Ishikawa (cell line): ENCODE data around the gene MLX.

Experiments
- CEBPB ChIP-seq: IDR thresholded peaks from 2 replicates; pipeline ENCODE4 v1.6.1; 2012
- CREB1 ChIP-seq: IDR thresholded peaks from 2 replicates; pipeline ENCODE4 v1.6.1; 2012; ENCODE audit warnings: low read depth
- EGR1 ChIP-seq: IDR thresholded peaks from 2 replicates; pipeline ENCODE4 v1.6.1; 2012
- EP300 ChIP-seq: IDR thresholded peaks from 2 replicates; pipeline ENCODE4 v1.6.1; 2012; ENCODE audit warnings: borderline replicate concordance
- FOXM1 ChIP-seq: IDR thresholded peaks from 2 replicates; pipeline ENCODE4 v1.6.1; 2012; ENCODE audit warnings: low read depth, borderline replicate concordance
- NFIC ChIP-seq: IDR thresholded peaks from 2 replicates; pipeline ENCODE4 v1.6.1; 2012
- RAD21 ChIP-seq: IDR thresholded peaks from 2 replicates; pipeline ENCODE4 v1.6.1; 2012; ENCODE audit warnings: low read depth
- REST ChIP-seq: IDR thresholded peaks from 2 replicates; pipeline ENCODE4 v1.6.1; 2012; ENCODE audit warnings: low read depth, mild to moderate bottlenecking
- TAF1 ChIP-seq: IDR thresholded peaks from 2 replicates; pipeline ENCODE4 v1.6.1; 2012; ENCODE audit warnings: low read depth, mild to moderate bottlenecking
- TCF12 ChIP-seq: IDR thresholded peaks from 2 replicates; pipeline ENCODE4 v1.6.1; 2012; ENCODE audit warnings: low read depth
- TEAD4 ChIP-seq: IDR thresholded peaks from 2 replicates; pipeline ENCODE4 v1.6.1; 2012
- YY1 ChIP-seq: IDR thresholded peaks from 2 replicates; pipeline ENCODE4 v1.6.1; 2012; ENCODE audit warnings: low read depth
- ZBTB7A ChIP-seq: IDR thresholded peaks from 2 replicates; pipeline ENCODE4 v1.6.1; 2012; ENCODE audit warnings: low read depth
- TF ChIP-seq, protein P1 (sequence below): IDR thresholded peaks from 2 replicates; pipeline ENCODE4 v1.6.1; 2012
- TF ChIP-seq, protein P2 (sequence below): IDR thresholded peaks from 2 replicates; pipeline ENCODE4 v1.6.1; 2012

MLX gene

GRCh38 chr17:42574463-42574862 is 7.6 kb downstream of the MLX start:
- TF ChIP-seq TCF12, result no peak
- no peak for TF ChIP-seq EGR1
- TF ChIP-seq CEBPB, result no peak

DNA sequence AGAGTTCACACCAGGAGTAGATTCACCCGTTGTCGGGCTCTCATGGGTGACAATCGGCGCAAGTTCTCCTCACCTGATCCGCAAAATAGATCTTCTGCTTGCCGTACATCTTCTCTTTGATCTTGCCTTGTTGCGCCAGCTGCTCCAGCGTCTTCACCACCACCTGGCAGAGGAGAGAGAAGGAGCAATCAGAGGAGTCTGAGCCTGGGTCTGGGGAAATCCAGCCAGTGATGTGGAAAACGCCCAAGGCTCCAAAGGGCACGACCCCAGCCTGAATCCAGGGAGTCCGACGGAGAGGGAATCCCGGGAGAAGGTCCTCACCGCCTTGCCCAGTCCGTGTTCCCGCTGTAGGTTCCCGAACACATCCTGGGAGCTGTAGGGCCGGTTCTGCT is 10.2 kb downstream of the MLX start:
- no peak for TF ChIP-seq EP300
- TF ChIP-seq, protein P1, sequence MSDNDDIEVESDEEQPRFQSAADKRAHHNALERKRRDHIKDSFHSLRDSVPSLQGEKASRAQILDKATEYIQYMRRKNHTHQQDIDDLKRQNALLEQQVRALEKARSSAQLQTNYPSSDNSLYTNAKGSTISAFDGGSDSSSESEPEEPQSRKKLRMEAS, result no peak
- TF ChIP-seq CREB1, result no peak
- TF ChIP-seq EGR1, result no peak
- TF ChIP-seq, protein P2, sequence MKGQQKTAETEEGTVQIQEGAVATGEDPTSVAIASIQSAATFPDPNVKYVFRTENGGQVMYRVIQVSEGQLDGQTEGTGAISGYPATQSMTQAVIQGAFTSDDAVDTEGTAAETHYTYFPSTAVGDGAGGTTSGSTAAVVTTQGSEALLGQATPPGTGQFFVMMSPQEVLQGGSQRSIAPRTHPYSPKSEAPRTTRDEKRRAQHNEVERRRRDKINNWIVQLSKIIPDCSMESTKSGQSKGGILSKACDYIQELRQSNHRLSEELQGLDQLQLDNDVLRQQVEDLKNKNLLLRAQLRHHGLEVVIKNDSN, result no peak
- no peak for TF ChIP-seq RAD21
- no peak for TF ChIP-seq YY1
- TF ChIP-seq REST, result no peak
- no peak for TF ChIP-seq TAF1
- no peak for TF ChIP-seq NFIC
- no peak for TF ChIP-seq ZBTB7A
- no peak for TF ChIP-seq FOXM1
- no peak for TF ChIP-seq TCF12
- TF ChIP-seq CEBPB, result no peak
- TF ChIP-seq TEAD4, result no peak

DNA sequence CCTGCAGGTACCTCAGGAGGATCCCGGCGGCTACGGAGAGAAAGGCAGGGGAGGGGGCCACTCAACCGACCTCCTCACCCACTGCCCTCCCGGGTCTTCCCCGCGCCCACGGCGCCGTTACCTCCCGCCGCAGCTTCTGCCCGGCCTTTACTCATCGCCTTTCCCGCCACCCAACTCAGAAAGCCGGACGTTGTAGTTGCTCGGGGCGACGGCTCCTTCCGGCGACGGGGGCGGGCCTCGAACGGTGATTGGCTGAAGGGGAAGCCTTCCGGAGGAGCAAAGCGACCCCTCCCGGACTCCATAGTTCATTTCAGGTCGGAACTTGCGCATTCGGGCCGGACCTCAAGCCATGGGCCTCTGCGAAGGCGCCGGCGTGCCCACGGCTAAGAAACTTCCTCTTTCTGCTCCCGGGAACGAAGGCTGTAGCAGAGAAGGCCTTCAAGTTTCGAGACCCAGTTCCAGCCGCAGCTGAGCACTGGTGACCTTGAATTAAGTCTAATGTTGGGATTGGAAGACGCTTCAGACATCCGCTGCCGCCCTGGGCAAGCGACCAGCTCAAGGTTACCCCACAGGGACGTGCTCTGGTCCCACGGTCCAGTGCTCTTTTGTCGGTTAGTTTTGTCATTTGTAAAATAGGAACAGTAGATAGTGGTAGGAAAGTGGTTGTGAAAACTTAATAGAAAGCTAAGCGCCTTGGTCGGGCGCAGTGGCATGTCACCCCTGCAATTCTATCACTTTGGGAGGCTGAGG is 10.8 kb downstream of the MLX start, which contains the start of gene PSMC3IP:
Gene PSMC3IP, minus strand, starts transcription at position 198 of the 750 bp plus-strand sequence. Its CDS starts 43 bp downstream, at position 155.
- TF ChIP-seq TAF1, result peak; percentile 82
- no peak for TF ChIP-seq TCF12
- peak; percentile 7; the same call in 1 of the 2 replicates for TF ChIP-seq EGR1
- TF ChIP-seq, protein P1, result peak; percentile 83
- peak; percentile 72; the same call in 1 of the 2 replicates for TF ChIP-seq YY1
- TF ChIP-seq ZBTB7A, result no peak
- peak; percentile 5; the same call in 1 of the 2 replicates for TF ChIP-seq RAD21

- TF ChIP-seq RAD21 (peak; percentile 74), EGR1 (no peak)
Measured at GRCh38 chr17:42578282-42578869, 11.5 kb downstream of the MLX start.

GRCh38 chr17:42579794-42580551 is 13.1 kb downstream of the MLX start:
- no peak for TF ChIP-seq TAF1
- no peak for TF ChIP-seq YY1
- TF ChIP-seq EGR1, result no peak
- TF ChIP-seq, protein P2, result no peak
- no peak for TF ChIP-seq EP300
- TF ChIP-seq ZBTB7A, result no peak
- TF ChIP-seq CEBPB, result no peak
- TF ChIP-seq TCF12, result no peak
- no peak for TF ChIP-seq CREB1
- TF ChIP-seq, protein P1, result no peak
- no peak for TF ChIP-seq REST
